Activated CD8-positive, alpha-beta T cell treated with anti-CD3 and anti-CD28 coated beads for 36 hours (primary cell): Measurements from ENCODE around the gene STYX. TPM values are rescaled to one million over a fixed set of nuclear protein-coding genes. Genes with fewer than 3 reads are reported as not detected.

ENCODE experiments used
- ATAC-seq: fragments of 200-7000 bp; cut with Tn5 transposase; one replicate; pipeline ENCODE4 v1.10.0; 2021; ENCODE audit warnings: mild to moderate bottlenecking, moderate library complexity
- CTCF ChIA-PET: fragments of 350-600 bp; sonication (Branson Sonifier 250); formaldehyde crosslinking; loops from one replicate; lab custom pipeline; 2021; ENCODE audit warnings: antibody characterized with exemption; lab: Charles Lee
- POLR2A ChIA-PET: fragments of 350-600 bp; sonication (Branson Sonifier 250); formaldehyde crosslinking; loops from one replicate; lab custom pipeline; 2021; ENCODE audit warnings: antibody characterized with exemption; lab: Charles Lee
- DNase-seq: peaks from one replicate; pipeline ENCODE4 v3.0.0-alpha.2; 2020
- H3K27ac Mint-ChIP-seq: one replicate; pipeline ENCODE4 v1.8.0; 2021; ENCODE audit warnings: mild to moderate bottlenecking, mixed read lengths
- H3K27me3 Mint-ChIP-seq: one replicate; pipeline ENCODE4 v1.8.0; 2021; ENCODE audit warnings: mixed read lengths
- H3K36me3 Mint-ChIP-seq: one replicate; pipeline ENCODE4 v1.8.0; 2021; ENCODE audit warnings: low read depth, mixed read lengths
- H3K4me1 Mint-ChIP-seq: one replicate; pipeline ENCODE4 v1.8.0; 2021; ENCODE audit warnings: low read depth, mixed read lengths
- H3K4me3 Mint-ChIP-seq: one replicate; pipeline ENCODE4 v1.8.0; 2021; ENCODE audit warnings: mild to moderate bottlenecking, moderate library complexity, mixed read lengths
- H3K9me3 Mint-ChIP-seq: one replicate; pipeline ENCODE4 v1.8.0; 2021; ENCODE audit warnings: mixed read lengths
- intact Hi-C: fragments of 100-400 bp; cut with micrococcal nuclease; formaldehyde crosslinking; loops from one replicate; pipeline ENCODE4 v1.10.0; 2022
- total RNA-seq, 2 experiments: library from RNA; stranded (reverse); gene quantifications; one replicate each; pipeline ENCODE4 v1.2.3, GENCODE V29; 2021
- TF ChIP-seq, protein P1 (sequence below): fragments of 200-600 bp; IDR thresholded peaks from one replicate; pipeline ENCODE4 v1.8.0; 2022; ENCODE audit warnings: antibody characterized with exemption, mild to moderate bottlenecking

The STYX gene
- total RNA-seq, 2 experiments from 2014 or later, result 13.0 to 13.2 TPM

DNA sequence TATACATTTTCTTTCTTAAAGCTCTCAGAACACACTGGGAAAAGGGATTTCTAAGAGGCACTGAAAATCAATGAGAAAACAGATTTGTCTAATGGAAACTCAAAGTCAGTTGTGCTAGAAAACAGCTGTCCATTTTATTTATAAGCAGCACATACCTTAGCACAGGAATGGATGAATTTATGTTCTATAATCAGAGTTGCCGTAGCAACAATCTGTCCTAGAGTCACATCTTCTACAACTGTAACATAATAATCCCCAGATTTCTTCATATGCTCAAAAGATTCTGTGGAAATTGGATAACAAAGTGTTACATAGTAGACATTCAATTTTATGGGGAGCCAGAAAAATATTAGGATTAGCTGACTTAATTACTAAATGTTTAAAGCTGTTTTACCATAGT, 51.7 kb downstream of the STYX start:
- intact Hi-C loops, result no loop called here
- POLR2A ChIA-PET, result no interaction called here
- no peak overlapping the region for H3K4me3 Mint-ChIP-seq
- no peaks in the 10 kb centered on the region for H3K4me1 Mint-ChIP-seq
- ATAC-seq (no peak), DNase-seq (no peak)
- CTCF ChIA-PET, result no interaction called here
- no peaks in the 10 kb centered on the region for H3K27me3 Mint-ChIP-seq
- TF ChIP-seq, protein P1, sequence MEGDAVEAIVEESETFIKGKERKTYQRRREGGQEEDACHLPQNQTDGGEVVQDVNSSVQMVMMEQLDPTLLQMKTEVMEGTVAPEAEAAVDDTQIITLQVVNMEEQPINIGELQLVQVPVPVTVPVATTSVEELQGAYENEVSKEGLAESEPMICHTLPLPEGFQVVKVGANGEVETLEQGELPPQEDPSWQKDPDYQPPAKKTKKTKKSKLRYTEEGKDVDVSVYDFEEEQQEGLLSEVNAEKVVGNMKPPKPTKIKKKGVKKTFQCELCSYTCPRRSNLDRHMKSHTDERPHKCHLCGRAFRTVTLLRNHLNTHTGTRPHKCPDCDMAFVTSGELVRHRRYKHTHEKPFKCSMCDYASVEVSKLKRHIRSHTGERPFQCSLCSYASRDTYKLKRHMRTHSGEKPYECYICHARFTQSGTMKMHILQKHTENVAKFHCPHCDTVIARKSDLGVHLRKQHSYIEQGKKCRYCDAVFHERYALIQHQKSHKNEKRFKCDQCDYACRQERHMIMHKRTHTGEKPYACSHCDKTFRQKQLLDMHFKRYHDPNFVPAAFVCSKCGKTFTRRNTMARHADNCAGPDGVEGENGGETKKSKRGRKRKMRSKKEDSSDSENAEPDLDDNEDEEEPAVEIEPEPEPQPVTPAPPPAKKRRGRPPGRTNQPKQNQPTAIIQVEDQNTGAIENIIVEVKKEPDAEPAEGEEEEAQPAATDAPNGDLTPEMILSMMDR, result no peak
- peaks cover 2% of the 10 kb centered on the region for H3K9me3 Mint-ChIP-seq
- H3K36me3 Mint-ChIP-seq, result peaks cover 12% of the 10 kb centered on the region
- no peak overlapping the region for H3K27ac Mint-ChIP-seq

DNA sequence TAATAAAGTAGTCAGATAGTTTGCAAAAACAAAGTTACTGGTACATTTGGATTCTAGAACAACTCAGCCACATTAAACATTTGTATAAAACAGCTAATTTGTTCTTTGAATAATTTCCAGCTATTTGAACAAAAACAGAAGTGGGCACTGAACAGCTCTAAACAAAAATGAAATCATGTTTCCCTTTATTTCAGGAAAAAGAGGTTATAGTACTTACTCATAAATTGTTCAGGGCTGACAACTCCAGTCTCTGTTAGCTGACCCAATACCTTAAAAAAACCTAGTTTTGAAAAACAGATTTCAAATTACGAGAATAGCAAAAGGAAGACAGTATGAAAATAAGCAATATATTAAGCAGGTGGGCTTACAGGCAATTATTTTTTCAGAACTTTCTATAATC, 53.2 kb downstream of the STYX start:
- intact Hi-C loops, result no loop called here
- Mint-ChIP-seq H3K4me1 (peaks cover 9% of the 10 kb centered on the region), H3K27ac (no peak overlapping the region), H3K9me3 (peaks cover 2% of the 10 kb centered on the region), H3K27me3 (no peaks in the 10 kb centered on the region), H3K4me3 (no peak overlapping the region), H3K36me3 (peaks cover 14% of the 10 kb centered on the region)
- DNase-seq, result no peak
- ChIA-PET POLR2A (no interaction called here), CTCF (interaction anchor here (1.0 kb wide), 1 partner anchor 24 kb away, joined by 3 read pairs; no protein-coding TSS in a partner anchor)
- ATAC-seq, result no peak
- TF ChIP-seq, protein P1, result no peak

DNA sequence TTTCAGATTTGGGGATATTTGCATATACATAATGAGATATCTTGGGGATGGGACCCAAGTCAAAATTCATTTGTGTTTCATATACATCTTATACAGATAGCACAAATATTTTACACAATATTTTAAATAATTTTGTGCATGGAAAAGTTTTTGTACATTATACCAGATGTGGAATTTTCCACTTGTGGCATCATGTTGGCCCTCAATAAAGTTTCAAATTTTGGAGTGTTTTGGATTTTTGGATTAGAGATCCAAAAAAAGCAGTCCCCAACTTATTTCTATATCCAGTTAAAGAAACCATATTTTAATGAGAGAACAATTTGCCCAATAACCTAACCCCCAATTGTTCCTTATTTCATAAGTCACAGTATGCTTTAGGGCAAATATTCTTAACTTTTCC, 56.9 kb downstream of the STYX start:
- H3K27ac Mint-ChIP-seq, result no peak overlapping the region
- peaks cover 30% of the 10 kb centered on the region for H3K4me1 Mint-ChIP-seq
- peaks cover 24% of the 10 kb centered on the region for H3K36me3 Mint-ChIP-seq
- ChIA-PET POLR2A (no interaction called here), CTCF (no interaction called here)
- intact Hi-C loops, result no loop called here
- TF ChIP-seq, protein P1, result no peak
- ATAC-seq, result no peak
- no peaks in the 10 kb centered on the region for H3K27me3 Mint-ChIP-seq
- DNase-seq, result no peak
- peaks cover 2% of the 10 kb centered on the region for H3K9me3 Mint-ChIP-seq
- no peak overlapping the region for H3K4me3 Mint-ChIP-seq

DNA sequence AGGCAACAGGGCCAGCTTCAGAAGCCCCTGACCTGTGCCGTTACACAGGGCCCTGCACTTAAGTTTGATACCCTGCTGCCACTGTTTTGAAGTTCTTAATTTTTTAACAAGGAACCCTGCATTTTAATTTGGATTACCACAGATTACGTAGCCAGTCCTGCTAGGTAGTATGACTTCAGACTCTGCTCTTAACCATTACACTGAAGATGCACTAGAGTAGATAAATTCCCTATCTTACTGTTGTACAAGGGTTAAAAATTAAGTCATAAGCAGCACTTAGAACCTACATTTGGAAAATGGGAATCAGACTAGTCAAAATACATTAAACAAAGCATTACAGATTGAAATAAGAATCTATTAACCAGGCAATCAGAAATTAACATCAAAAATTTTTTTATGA, 59.2 kb downstream of the STYX start:
- CTCF ChIA-PET, result no interaction called here
- Mint-ChIP-seq H3K36me3 (peaks cover 22% of the 10 kb centered on the region), H3K9me3 (peaks cover 2% of the 10 kb centered on the region), H3K27ac (no peak overlapping the region), H3K4me3 (peak overlapping the region; percentile 91), H3K4me1 (peaks cover 37% of the 10 kb centered on the region), H3K27me3 (no peaks in the 10 kb centered on the region)
- intact Hi-C loops, result no loop called here
- ATAC-seq, result no peak
- POLR2A ChIA-PET, result no interaction called here
- TF ChIP-seq, protein P1, result no peak
- DNase-seq, result no peak

DNA sequence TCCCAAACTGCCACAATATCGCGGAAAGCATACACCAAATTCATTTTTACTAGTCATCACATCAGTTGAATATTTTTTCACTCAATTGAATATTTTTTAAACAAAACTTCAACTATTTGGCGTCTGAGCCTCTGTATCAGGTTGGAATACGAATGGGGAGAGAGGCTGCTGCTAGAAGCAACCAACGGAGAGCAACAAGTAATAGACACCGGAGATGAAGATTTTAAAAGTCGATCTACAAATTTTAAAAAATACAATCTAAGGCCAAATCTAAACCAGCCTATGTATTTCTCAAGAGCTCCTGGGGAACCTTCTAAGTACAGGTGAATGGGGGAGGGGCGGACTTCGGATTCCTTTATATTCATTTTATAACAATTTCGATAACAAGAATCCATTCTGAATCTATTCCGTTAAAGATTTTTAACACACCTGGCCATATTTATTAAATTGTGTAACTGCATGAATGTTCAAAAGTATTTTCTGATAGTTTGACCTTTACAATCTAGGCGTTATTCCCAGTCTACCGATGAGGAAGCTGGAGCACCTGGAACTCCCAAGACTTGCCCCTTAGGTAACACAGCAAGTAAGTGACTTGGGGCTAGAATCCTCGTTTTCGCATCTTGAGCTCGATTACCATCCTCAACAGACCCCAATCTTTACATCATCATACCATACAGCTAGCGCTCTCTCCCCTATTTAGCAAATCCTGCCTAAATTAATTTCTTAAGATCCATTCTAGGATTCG, 60.2 kb downstream of the STYX start:
- no peaks in the 10 kb centered on the region for H3K27me3 Mint-ChIP-seq
- CTCF ChIA-PET, result interaction anchor here (1.2 kb wide), 1 partner anchor 515 kb away, joined by 3 read pairs; no protein-coding TSS in a partner anchor
- POLR2A ChIA-PET, result interaction anchor here (1.0 to 1.6 kb wide), 3 partner anchors 48 to 227 kb away, joined by 3 to 6 read pairs (median 4); partner anchors contain the start of gene ERO1A

More for the DNA sequence above, 60.2 kb downstream of the STYX start:
- Mint-ChIP-seq H3K4me1 (peaks cover 37% of the 10 kb centered on the region), H3K27ac (peak overlapping the region; percentile 67), H3K4me3 (peak overlapping the region; percentile 91), H3K9me3 (peaks cover 2% of the 10 kb centered on the region), H3K36me3 (peaks cover 22% of the 10 kb centered on the region)
- DNase-seq (no peak), ATAC-seq (no peak)
- intact Hi-C loops, result no loop called here
- TF ChIP-seq, protein P1, result no peak
